ENCODE measurements around the gene CALML5. TPM values are rescaled to one million over a fixed set of nuclear protein-coding genes. Genes with fewer than 3 reads are reported as not detected.

CALML5 gene
- polyA plus RNA-seq, 1 of the 3 experiments (the other 2 are of a cell fraction) = not detected

GRCh38 chr10:5530412-5530806, 31.0 kb upstream of the CALML5 start:
- H4K20me1 ChIP-seq (ENCODE audit: insufficient read depth) = no peaks in the 10 kb centered on the region
- POLR2A ChIA-PET = no interaction called here
- 89% methylated on average over 5 of the region's 5 CpGs for WGBS (ENCODE audit: low lambda C conversion rate)
- no peaks in the 10 kb centered on the region for H3F3A ChIP-seq (replicated peaks; ENCODE audit: insufficient read depth)
- no peaks in the 10 kb centered on the region for H3K9me2 ChIP-seq
- H3K4me3 ChIP-seq (ENCODE audit: low read depth in 2 of 2, low read length in 1 of 2) = no peak overlapping the region
- H3K79me2 ChIP-seq (ENCODE audit: insufficient read depth) = no peaks in the 10 kb centered on the region
- TF ChIP-seq EP300 (IDR thresholded peaks at IDR 0.05; ENCODE audit: borderline replicate concordance in 1 of 2, low read depth in 1 of 2, low read length in 1 of 2) (no peak), GATA2 (CRISPR knock-in tag; IDR thresholded peaks at IDR 0.05) (no peak), MXI1 (IDR thresholded peaks at IDR 0.05; ENCODE audit: low read depth, low read length) (no peak), NRF1 (IDR thresholded peaks at IDR 0.05; ENCODE audit: low read depth, low read length) (no peak), JUND (IDR thresholded peaks at IDR 0.05) (no peak), RFX5 (IDR thresholded peaks at IDR 0.05; ENCODE audit: low read length) (no peak), GABPA (IDR thresholded peaks at IDR 0.05; ENCODE audit: low read depth) (no peak), MEF2A (IDR thresholded peaks at IDR 0.05; ENCODE audit: borderline replicate concordance, low read depth) (no peak), FOXJ3 (CRISPR knock-in tag; IDR thresholded peaks at IDR 0.05) (no peak)
- TF ChIP-seq, protein P1, sequence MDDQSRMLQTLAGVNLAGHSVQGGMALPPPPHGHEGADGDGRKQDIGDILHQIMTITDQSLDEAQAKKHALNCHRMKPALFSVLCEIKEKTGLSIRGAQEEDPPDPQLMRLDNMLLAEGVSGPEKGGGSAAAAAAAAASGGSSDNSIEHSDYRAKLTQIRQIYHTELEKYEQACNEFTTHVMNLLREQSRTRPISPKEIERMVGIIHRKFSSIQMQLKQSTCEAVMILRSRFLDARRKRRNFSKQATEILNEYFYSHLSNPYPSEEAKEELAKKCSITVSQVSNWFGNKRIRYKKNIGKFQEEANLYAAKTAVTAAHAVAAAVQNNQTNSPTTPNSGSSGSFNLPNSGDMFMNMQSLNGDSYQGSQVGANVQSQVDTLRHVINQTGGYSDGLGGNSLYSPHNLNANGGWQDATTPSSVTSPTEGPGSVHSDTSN (IDR thresholded peaks at IDR 0.05) = no peak
- TF ChIP-seq, protein P2, sequence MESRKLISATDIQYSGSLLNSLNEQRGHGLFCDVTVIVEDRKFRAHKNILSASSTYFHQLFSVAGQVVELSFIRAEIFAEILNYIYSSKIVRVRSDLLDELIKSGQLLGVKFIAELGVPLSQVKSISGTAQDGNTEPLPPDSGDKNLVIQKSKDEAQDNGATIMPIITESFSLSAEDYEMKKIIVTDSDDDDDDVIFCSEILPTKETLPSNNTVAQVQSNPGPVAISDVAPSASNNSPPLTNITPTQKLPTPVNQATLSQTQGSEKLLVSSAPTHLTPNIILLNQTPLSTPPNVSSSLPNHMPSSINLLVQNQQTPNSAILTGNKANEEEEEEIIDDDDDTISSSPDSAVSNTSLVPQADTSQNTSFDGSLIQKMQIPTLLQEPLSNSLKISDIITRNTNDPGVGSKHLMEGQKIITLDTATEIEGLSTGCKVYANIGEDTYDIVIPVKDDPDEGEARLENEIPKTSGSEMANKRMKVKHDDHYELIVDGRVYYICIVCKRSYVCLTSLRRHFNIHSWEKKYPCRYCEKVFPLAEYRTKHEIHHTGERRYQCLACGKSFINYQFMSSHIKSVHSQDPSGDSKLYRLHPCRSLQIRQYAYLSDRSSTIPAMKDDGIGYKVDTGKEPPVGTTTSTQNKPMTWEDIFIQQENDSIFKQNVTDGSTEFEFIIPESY (IDR thresholded peaks at IDR 0.05; ENCODE audit: borderline replicate concordance, low read depth) = no peak
- TF ChIP-seq, protein P3, sequence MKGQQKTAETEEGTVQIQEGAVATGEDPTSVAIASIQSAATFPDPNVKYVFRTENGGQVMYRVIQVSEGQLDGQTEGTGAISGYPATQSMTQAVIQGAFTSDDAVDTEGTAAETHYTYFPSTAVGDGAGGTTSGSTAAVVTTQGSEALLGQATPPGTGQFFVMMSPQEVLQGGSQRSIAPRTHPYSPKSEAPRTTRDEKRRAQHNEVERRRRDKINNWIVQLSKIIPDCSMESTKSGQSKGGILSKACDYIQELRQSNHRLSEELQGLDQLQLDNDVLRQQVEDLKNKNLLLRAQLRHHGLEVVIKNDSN (IDR thresholded peaks at IDR 0.05; ENCODE audit: borderline replicate concordance, low read depth) = no peak
- H3K4me2 ChIP-seq = no peak overlapping the region
- H3K9me3 ChIP-seq = no peaks in the 10 kb centered on the region
- DNase-seq = no peak
- no peak overlapping the region for H2AFZ ChIP-seq (ENCODE audit: low read depth)
- H3K27ac ChIP-seq (ENCODE audit: low read depth in 2 of 2, low read length in 1 of 2) = no peak overlapping the region
- H3K4me1 ChIP-seq (ENCODE audit: control insufficient read depth in 1 of 2, insufficient read depth in 2 of 2, low read depth in 1 of 2, low read length in 1 of 2) = no peaks in the 10 kb centered on the region
- H3K27me3 ChIP-seq (ENCODE audit: insufficient read depth) = no peaks in the 10 kb centered on the region
- no peaks in the 10 kb centered on the region for H3K36me3 ChIP-seq (replicated peaks in 1 of 2; ENCODE audit: control insufficient read depth in 1 of 2, insufficient read depth in 2 of 2, low read length in 1 of 2)
- CTCF ChIA-PET = interaction anchor here (1.2 kb wide), 1 partner anchor 88 kb away, joined by 4 read pairs; no protein-coding TSS in a partner anchor
- no peak overlapping the region for H3K9ac ChIP-seq

DNA sequence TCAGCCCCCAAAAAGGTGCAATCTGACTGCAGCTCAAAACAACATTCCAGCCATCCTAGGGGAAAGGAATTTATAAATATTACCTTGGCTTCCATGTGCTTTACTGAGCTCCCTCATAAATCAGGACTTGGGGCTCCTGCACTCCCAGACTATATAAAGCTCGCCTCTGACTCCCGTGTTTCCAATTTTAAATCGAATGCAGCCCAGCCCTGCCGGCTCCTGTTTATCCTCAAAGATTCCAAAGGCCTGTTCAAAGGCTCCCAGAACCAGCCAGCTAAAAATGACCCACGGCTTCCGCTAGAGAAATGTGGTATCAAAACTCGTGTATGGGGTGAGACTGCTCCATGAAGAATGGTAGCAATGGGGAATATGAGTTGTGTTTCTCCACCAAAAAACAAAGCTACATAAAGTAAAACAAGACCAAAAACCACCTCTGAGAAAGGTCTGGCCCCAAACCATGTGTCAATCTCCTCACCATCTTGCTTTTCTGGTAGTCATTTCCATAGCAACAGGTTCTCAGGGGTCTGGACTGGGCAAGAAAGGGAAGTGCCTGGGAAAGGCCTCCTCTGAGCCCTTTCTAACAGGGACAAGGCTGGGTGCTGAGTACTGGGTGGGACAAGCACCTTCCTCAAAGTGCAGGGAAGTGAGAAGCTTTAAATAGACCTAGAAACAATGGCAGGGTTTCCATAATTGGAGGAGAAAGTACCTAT, 30.5 kb upstream of the CALML5 start:
- no peaks in the 10 kb centered on the region for H4K20me1 ChIP-seq (ENCODE audit: insufficient read depth)
- no peak overlapping the region for H3K4me3 ChIP-seq (ENCODE audit: low read depth in 2 of 2, low read length in 1 of 2)
- DNase-seq = no peak
- H3F3A ChIP-seq (replicated peaks; ENCODE audit: insufficient read depth) = no peaks in the 10 kb centered on the region
- ChIA-PET POLR2A (no interaction called here), CTCF (interaction anchor here (1.1 to 1.2 kb wide), 2 partner anchors 87 to 93 kb away, joined by 4 read pairs; no protein-coding TSS in a partner anchor)
- H3K9me2 ChIP-seq = no peaks in the 10 kb centered on the region
- no peaks in the 10 kb centered on the region for H3K9me3 ChIP-seq
- no peak overlapping the region for H3K9ac ChIP-seq
- 85% methylated on average over 7 of the region's 7 CpGs for WGBS (ENCODE audit: low lambda C conversion rate)
- H3K27me3 ChIP-seq (ENCODE audit: insufficient read depth) = no peaks in the 10 kb centered on the region
- no peak overlapping the region for H3K27ac ChIP-seq (ENCODE audit: low read depth in 2 of 2, low read length in 1 of 2)
- no peaks in the 10 kb centered on the region for H3K4me1 ChIP-seq (ENCODE audit: control insufficient read depth in 1 of 2, insufficient read depth in 2 of 2, low read depth in 1 of 2, low read length in 1 of 2)
- H2AFZ ChIP-seq (ENCODE audit: low read depth) = no peak overlapping the region
- H3K79me2 ChIP-seq (ENCODE audit: insufficient read depth) = no peaks in the 10 kb centered on the region
- H3K4me2 ChIP-seq = no peak overlapping the region
- H3K36me3 ChIP-seq (replicated peaks in 1 of 2; ENCODE audit: control insufficient read depth in 1 of 2, insufficient read depth in 2 of 2, low read length in 1 of 2) = no peaks in the 10 kb centered on the region
- TF ChIP-seq EP300 (IDR thresholded peaks at IDR 0.05; ENCODE audit: borderline replicate concordance in 1 of 2, low read depth in 1 of 2, low read length in 1 of 2) = no peak
- no peak for TF ChIP-seq NFIC (IDR thresholded peaks at IDR 0.05; ENCODE audit: borderline replicate concordance)
- TF ChIP-seq SMC3 (IDR thresholded peaks at IDR 0.05; ENCODE audit: low read depth, low read length) = no peak

Data from SK-N-SH (cell line).